ENCODE results near the gene CWC27. TPM values are rescaled to one million over a fixed set of nuclear protein-coding genes. Genes with fewer than 3 reads are reported as not detected.
A peak's percentile ranks its signal among the peaks of the same experiment; 100 is the strongest.
"Not testable (repeated sequence)": the region's sequence is repeated elsewhere in the genome, so short reads cannot be mapped to it uniquely, and the experiment has no call there.

Gene CWC27
- total and polyA plus RNA-seq, 8 donors, result 5.8 to 25.7 (median 14.3) TPM; not detected in 1

GRCh38 chr5:64887910-64888309 is 119.2 kb downstream of the CWC27 start:
- Histone ChIP-seq H3K4me3 (no peak overlapping the region), H3K9me3 (no peaks in the 10 kb centered on the region), H3K36me3 (no peaks in the 10 kb centered on the region), H3K27me3 (no peaks in the 10 kb centered on the region), H3K4me1 (no peaks in the 10 kb centered on the region), H3K27ac (no peak overlapping the region)
- no peak for DNase-seq
- 96 to 100% (median 98%) methylated on average over 2 of the region's 2 CpGs for WGBS, 5 donors
- intact Hi-C loops (cut with DNase I; ENCODE audit: low total_unique reads), result no loop called here
- TF ChIP-seq CTCF (IDR thresholded peaks at IDR 0.05) (no peak), EP300 (IDR thresholded peaks at IDR 0.05) (no peak), POLR2A (IDR thresholded peaks at IDR 0.05) (no peak), POLR2AphosphoS5 (IDR thresholded peaks at IDR 0.05) (no peak)

GRCh38 chr5:64895748-64896147 is 127.0 kb downstream of the CWC27 start:
- peaks cover 0 to 10% (median 0%) of the 10 kb centered on the region in 4 donors for H3K36me3 ChIP-seq
- peaks cover 0 to 6% (median 0%) of the 10 kb centered on the region in 4 donors for H3K9me3 ChIP-seq
- H3K4me1 ChIP-seq, result no peaks in the 10 kb centered on the region
- H3K27ac ChIP-seq, result no peak overlapping the region
- DNase-seq, result no peak
- 93 to 99% (median 96%) methylated on average over 2 of the region's 2 CpGs for WGBS, 5 donors
- intact Hi-C loops (cut with DNase I; ENCODE audit: low total_unique reads), result no loop called here
- TF ChIP-seq CTCF (IDR thresholded peaks at IDR 0.05), result no peak
- TF ChIP-seq POLR2AphosphoS5 (IDR thresholded peaks at IDR 0.05), result no peak
- TF ChIP-seq EP300 (IDR thresholded peaks at IDR 0.05), result no peak
- no peak for TF ChIP-seq POLR2A (IDR thresholded peaks at IDR 0.05)
- no peak overlapping the region for H3K4me3 ChIP-seq
- no peaks in the 10 kb centered on the region for H3K27me3 ChIP-seq

- no peak for TF ChIP-seq POLR2A (IDR thresholded peaks at IDR 0.05)
- no peak for TF ChIP-seq EP300 (IDR thresholded peaks at IDR 0.05)
- TF ChIP-seq CTCF (IDR thresholded peaks at IDR 0.05), result no peak
- no peak for TF ChIP-seq POLR2AphosphoS5 (IDR thresholded peaks at IDR 0.05)
- intact Hi-C loops (cut with DNase I; ENCODE audit: low total_unique reads), result no loop called here
- H3K27ac ChIP-seq, result no peak overlapping the region
- peaks cover 0 to 6% (median 0%) of the 10 kb centered on the region in 4 donors for H3K9me3 ChIP-seq
- DNase-seq, result no peak
- H3K36me3 ChIP-seq, result peaks cover 0 to 4% (median 0%) of the 10 kb centered on the region in 4 donors
- no peak overlapping the region for H3K4me3 ChIP-seq
- H3K27me3 ChIP-seq, result no peaks in the 10 kb centered on the region
- WGBS, 5 donors, result 81 to 93% (median 89%) methylated on average over 1 of the region's 1 CpG
- H3K4me1 ChIP-seq, result no peaks in the 10 kb centered on the region
Observed at GRCh38 chr5:64899838-64900237, 131.1 kb downstream of the CWC27 start.

GRCh38 chr5:64900618-64901017 is 131.9 kb downstream of the CWC27 start:
- intact Hi-C loops (cut with DNase I; ENCODE audit: low total_unique reads), result no loop called here
- Histone ChIP-seq H3K27me3 (no peaks in the 10 kb centered on the region), H3K4me1 (no peaks in the 10 kb centered on the region), H3K27ac (no peak overlapping the region), H3K9me3 (peaks cover 0 to 6% (median 0%) of the 10 kb centered on the region in 4 donors), H3K4me3 (no peak overlapping the region), H3K36me3 (peaks cover 0 to 4% (median 0%) of the 10 kb centered on the region in 4 donors)
- WGBS, 5 donors, result 21 to 62% (median 44%) methylated on average over 2 of the region's 2 CpGs
- DNase-seq, result peak in 1 of 2 donors; percentile 80
- TF ChIP-seq POLR2AphosphoS5 (IDR thresholded peaks at IDR 0.05) (peak in 1 of 3 donors; percentile 64), POLR2A (IDR thresholded peaks at IDR 0.05) (no peak)

GRCh38 chr5:64907399-64907798 is 138.7 kb downstream of the CWC27 start:
- DNase-seq; H3K4me1 ChIP-seq; H3K4me3 ChIP-seq; H3K27ac ChIP-seq; intact Hi-C loops (cut with DNase I; ENCODE audit: low total_unique reads); H3K27me3 ChIP-seq: not testable (repeated sequence)
- peaks cover 0 to 21% (median 8%) of the 10 kb centered on the region in 4 donors for H3K9me3 ChIP-seq
- peaks cover 0 to 12% (median 0%) of the 10 kb centered on the region in 4 donors for H3K36me3 ChIP-seq

Data from stomach (tissue), 9 donors.